Occipital lobe (tissue), 2 donors: ENCODE measurements around the gene PDK4. TPM values are rescaled to one million over a fixed set of nuclear protein-coding genes. Genes with fewer than 3 reads are reported as not detected.
A peak's percentile ranks its signal among the peaks of the same experiment; 100 is the strongest.
"Not testable (repeated sequence)": the region's sequence is repeated elsewhere in the genome, so short reads cannot be mapped to it uniquely, and the experiment has no call there.

Source experiments
- DNase-seq: peaks from one replicate; lab custom pipeline; 2025; lab: John Stamatoyannopoulos, UW
- total RNA-seq: library from RNA; depleted of rRNA; stranded (reverse); fragments of >200 nt; gene quantifications from one replicate; pipeline ENCODE4 v1.2.3, GENCODE V29; 2014

Gene PDK4
- total RNA-seq, 1 donor from 2014 or later: 11.7 TPM

DNA sequence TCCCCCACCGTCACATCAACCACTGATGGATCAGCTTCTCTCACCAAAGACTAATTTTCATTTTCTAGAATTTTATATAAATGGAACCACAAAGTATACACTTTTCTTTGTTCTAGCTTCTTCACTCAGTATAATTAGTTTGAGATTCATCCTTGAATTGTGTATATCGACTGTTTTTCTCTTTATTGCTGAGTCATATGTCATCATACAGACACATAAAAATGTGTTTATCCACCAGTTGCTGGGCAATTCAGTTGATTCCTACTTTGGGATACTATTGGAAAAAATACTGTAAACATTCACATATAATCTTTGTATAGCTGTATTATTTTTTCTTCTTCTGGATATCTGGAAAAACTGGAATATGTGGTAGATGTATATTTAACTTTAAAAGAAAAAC is 26.6 kb downstream of the PDK4 start:
- no peak for DNase-seq

DNA sequence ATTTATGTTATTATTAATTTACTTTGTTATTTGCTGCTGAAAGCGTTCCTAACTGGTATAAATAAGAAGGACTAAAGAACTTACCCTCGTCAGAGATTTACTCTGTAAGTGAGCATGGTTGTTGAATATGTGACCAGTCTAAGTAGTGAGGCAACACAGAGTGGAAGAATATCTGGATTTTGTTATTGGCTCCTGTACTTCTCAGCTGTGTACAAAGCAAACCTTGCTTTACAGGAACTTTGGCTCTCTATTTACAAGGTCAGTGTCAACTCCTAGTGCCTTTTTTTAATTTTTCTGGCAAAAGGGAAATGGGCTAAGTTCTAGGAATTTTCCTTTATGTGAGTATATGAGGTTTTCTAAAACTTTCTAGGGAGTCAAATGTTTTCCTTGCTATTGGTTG is 35.6 kb downstream of the PDK4 start:
- no peak for DNase-seq

DNA sequence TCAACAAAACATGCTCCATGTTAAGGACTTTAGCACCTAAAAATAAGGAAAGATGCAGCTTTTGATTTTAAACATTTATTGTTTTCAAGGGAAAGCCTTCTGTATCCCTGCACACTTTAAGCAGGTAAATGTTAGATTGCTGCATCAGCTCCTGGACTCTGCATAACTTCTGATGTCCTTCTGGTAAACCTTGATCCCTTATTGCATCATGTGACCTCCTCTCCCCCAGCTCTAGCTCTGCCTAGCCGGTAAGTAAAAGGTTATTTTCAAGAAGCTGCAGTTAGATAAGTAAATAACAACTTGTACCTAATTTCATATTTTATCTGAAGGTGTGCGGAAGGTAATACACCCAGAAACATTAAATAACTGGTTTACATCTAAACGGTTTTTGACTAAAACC is 37.5 kb downstream of the PDK4 start:
- no peak for DNase-seq

DNA sequence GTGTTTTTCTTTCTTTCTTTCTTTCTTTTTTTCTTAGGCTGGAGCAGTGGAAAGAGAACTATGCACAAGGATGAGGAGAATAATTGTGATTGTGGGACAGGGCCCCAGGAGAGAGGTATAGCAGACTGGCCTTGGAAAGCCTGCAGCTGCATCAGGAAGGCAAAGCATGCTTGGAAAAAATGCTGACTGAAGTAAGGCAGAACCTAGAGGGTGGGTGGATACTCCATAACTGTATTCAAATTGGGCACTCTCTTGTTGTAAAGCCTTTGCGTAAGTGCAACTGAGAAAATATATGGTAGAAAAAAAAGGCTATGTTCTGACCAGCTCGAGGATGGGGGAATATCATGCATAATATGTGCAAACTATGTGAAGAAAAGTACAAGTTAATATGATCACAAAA is 39.5 kb downstream of the PDK4 start:
- no peak for DNase-seq

DNA sequence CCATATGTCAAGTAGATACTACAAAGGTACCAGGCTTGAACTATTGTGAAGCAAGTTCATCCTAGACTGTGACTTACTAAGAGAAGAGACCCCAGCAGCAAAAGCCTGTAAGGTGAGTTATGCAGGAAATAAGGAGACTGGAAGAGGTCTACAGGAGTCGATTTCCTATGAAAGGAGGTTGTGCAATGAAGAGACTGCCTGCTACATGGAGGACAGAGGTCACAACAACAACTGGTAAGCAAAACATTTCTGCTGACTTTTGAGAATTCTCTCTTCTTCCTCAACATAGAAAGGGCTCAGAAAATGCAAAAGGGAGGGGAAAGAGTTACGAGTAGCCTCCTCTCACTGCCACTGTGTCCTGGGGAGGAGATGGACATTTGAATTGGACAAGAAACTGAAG is 42.4 kb downstream of the PDK4 start:
- no peak for DNase-seq

DNA sequence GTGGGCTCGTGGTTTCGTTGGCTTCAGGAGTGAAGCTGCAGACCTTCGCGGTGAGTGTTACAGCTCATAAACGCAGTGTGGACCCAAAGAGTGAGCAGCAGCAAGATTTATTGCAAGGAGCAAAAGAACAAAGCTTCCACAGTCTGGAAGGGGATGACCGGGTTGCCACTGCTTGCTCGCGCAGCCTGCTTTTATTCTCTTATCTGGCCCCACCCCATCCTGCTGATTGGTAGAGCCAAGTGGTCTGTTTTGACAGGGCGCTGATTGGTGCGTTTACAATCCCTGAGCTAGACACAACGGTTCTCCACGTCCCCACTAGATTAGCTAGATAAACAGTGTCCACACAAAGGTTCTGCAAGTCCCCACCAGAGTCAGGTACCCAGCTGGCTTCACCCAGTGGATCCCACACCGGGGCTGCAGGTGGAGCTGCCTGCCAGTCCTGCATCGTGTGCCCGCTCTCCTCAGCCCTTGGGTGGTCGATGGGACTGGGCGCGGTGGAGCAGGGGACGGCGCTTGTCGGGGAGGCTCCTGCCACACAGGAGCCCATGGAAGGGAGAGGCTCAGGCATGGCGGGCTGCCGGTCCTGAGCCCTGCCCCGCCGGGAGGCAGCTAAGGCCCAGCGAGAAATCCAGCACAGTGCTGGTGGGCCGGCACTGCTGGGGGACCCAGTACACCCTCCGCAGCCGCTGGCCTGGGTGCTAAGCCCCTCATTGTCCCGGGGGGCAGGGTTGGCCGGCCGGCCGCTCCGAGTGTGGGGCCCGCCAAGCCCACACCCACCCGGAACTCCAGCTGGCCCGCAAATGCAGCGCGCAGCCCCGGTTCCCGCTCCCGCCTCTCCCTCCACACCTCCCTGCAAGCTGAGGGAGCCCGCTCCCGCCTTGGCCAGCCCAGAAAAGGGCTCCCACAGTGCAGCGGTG is 44.0 kb downstream of the PDK4 start:
- not testable (repeated sequence) for DNase-seq

DNA sequence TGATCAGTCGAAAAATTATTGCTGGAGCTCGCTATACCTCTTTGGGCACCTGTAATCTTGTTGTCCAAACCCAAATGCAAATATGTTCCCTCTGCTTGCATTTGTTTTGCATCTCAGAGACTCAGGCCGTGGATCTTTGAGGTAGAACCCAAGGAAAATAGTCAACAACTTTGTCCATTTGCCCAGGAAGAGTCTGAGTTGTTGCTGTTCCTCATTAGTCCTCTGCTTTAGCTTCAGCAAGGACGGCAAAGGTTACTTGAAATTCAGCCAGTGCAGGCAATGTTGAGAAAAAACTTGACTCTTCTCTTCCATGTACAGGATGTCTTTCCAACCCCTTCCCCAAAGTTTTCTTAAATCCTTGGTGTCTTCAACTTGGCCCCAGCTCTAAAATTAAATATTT is 45.8 kb downstream of the PDK4 start:
- DNase-seq: no peak

DNA sequence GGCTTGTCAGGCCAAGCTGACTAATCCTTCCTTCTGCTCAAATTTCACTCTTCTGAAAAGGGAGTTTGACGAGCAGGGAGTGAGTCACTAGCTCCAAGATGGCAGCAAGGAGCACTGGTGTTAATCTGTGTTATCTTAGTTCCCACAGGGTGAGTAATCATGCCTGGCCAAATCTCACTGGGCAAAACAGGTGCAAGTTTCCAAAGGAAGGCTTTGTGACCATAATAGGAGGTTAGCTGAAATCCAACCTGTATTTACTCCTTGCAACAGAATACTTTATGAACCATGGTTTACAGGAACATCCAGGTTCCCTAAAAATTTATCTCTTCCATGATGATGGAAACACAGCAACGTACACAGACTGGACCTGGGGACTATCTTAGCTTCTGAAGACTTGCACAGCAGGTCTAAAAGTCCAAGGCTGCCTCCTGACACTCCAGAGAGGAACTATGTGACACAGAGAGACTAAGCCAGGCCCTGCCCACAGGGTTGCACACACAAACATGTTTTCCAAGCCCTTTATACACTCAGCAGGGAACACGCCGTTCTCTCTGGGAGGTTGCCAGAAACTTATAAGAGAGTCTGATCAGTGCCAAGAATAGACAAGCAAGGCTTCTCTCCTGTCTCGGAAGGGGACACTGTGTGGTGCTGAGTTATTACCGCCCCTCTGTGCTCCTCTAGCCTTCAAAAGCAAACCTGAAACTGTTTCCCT is 46.3 kb downstream of the PDK4 start:
- peak; percentile 75 for DNase-seq

DNA sequence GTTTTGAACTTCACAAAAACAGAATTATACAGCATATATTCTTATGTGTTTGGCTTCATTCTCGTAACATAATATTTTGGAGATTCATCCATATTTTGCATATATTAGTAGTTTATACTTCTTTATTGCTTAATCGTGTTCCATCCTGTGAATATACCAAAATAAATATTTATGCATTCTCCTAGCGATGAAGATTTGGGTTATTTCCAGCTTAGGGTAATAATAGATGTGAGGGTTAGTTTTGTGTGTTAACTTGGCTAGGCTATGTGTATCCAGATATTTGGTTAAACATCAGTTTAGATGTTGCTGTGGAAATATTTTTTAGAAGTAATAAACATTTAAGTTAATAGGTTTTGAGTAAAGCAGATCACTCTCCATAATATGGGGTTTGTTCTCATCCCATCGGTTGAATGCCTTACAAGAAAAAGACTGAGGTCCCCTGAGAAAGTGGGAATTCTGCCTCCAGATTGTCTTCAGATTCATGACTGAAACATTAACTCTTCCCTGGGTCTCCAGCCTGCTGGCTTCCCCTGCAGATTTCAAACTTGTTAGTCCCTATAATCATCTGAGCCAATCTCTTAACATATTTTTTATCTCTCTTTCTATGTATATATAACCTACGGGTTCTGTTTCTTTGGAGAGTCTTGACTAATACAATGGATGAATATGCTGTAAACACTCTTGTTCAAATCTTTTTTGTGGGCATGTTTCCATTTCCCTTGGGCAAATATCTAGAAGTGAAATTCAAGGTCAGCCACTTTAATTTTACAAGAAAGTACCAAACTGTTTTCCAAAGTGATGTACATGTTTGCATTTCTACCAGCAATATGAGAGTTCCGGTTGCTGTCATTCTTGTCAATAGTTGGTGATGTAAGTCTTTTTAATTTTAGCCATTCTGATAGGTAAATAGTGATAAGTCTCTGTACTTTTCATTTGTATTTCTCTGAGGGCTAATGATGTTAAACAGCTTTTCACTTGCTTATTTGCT is 48.7 kb downstream of the PDK4 start:
- no peak for DNase-seq

DNA sequence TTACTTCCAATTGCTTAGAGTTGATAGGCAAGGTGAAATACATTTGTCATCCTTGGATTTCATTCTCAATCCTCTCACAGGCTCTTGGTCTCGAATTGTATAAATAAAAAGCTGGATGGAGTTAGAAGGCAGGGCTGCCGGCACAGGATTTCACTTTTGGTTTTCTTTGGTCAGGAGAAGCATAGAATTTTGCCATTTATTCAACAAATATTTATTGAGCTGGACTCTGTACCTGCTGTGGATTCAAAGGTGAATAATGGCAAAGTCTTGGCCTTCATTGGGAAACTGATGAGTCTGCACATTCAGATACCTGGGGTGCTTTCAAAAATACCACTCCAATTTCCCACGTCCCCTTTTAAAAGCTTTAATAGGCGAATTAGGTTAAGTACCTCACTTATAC is 49.7 kb downstream of the PDK4 start:
- DNase-seq: no peak

DNA sequence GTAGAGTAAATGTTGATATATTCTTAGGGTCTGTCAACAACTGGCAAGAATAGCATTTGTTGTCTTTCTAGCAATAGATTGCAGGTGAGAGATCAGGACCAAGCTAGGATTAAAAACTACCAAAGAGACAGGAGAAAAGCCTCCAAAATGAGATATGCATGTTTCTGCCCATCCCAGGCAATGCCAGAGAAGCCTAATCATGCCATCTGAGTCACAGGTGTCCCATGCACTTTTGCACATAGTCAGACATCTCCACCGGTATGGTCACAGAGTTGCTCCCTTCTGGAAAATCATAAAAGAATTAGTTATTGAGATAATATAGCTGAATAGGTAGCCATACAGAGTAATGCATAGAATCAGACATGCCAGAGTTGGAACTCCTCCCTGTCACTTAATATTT is 50.6 kb downstream of the PDK4 start:
- no peak for DNase-seq

DNA sequence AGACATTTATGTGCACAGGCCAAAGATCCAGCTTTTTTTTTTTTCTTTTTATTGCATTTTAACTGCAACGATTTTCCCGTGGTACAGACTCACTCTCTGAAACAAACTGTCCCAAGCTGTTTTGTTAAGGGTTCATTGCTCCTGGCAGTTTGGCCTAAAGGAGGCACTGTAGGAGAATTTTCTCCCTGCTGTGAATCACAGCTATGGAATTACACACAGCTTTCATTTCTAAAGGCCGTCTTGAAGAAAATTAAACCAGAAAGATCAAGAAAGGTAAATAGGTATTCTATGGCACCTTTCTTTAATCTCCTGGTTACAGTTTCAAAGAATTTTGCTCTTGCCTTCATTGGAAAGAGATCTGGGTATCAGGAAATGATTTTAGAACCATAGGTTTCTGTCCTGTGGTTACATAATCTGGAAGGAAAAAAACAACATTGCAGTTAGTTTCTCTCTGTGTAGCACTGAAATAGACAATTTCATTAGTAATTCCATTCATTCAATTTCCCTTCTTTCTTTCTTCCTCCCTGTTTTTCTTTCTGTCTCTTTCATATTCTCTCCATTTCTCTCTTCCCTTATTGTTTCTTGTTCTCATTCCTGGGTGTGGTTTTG is 51.2 kb downstream of the PDK4 start:
- DNase-seq: peak; percentile 15

DNA sequence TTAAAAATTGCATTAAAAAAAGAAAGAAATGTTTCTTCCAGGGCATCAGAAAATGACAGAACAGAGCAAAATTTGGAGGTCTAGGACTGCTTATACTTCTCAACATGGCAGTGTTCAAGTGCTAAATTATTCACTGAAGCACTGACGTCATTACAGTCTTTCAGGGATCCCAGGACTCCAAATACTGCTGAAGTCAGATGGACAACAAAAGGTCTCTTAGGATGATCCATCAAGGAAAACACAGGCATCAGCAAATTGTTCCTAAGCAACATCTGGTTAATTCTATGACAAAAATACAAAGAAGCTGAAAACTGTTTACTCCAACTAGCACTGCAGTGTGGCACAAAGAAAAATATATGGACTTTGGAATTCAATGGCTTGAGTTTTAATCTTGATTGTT is 52.1 kb downstream of the PDK4 start:
- DNase-seq: no peak

DNA sequence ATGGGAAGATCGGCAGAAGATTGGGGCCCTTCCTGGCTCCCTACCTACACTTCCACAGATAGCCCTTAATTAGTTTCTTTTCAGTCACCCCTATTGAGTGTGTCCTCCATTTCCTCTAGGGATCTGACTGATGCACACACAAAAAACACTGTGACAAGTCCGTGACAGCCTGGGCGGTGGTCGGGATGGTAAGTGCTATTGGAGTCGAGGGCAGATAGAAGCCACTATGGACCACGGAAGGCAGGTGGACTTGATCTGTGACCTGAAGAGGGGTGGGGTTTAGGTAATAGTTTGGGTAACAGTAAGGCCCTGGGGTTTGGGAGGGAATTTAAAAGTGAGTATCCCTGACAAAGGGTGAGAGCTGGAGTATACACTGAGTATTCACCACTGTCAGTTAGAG is 53.0 kb downstream of the PDK4 start:
- no peak for DNase-seq

DNA sequence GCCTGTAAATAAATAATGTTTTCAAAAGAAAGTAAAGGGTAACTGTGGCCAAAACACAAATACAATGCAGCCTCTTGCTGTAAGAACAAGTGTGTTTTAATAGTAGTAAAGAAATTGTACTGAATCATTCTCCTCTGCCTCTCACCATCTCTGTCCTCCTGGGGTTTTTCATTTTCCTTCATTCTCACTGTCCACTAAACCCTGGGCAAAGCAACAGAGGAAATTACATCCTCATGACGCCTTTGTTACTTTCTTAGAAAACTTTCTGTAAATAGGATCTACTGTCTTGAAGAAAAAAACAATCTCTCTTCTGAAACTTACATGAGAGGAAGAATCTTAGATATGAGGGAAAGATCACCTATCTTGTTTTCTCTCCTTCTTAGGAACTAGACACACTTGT is 56.0 kb downstream of the PDK4 start:
- DNase-seq: no peak

DNA sequence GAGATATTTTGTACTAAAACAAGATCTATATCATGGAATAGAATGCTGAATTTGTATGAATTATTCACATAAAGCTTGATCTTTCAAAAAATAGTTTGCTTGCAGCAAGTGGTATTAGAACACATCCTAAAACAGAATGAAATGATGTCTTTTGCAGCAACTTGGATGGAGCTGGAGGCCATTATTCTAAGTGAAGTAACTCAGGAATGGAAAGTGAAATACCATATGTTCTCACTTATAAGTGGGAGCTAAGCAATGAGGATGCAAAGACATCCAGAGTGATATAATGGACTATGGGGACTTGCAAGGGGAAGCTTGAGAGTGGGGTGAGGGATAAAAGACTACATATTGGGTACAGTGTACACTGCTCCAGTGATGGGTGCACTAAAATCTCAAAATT is 56.9 kb downstream of the PDK4 start:
- no peak for DNase-seq

DNA sequence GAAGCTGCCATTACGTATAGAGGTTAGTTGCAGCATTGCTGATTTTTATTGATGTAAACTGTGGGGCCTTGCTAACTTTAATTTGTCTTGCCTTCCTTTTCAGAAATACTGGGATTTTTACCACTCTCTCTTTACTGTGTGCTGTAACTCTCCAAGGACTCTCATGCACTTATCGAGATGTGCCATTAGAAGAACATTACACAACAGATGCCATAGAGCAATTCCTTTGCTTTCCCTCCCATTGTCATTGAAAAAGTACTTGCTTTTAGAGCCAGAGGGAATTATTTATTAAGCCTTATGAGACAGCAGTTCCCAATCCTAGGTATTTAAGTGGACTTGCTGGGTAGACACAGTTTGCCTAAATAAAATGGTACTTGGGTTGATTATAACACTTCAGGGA is 58.8 kb downstream of the PDK4 start:
- DNase-seq: no peak

DNA sequence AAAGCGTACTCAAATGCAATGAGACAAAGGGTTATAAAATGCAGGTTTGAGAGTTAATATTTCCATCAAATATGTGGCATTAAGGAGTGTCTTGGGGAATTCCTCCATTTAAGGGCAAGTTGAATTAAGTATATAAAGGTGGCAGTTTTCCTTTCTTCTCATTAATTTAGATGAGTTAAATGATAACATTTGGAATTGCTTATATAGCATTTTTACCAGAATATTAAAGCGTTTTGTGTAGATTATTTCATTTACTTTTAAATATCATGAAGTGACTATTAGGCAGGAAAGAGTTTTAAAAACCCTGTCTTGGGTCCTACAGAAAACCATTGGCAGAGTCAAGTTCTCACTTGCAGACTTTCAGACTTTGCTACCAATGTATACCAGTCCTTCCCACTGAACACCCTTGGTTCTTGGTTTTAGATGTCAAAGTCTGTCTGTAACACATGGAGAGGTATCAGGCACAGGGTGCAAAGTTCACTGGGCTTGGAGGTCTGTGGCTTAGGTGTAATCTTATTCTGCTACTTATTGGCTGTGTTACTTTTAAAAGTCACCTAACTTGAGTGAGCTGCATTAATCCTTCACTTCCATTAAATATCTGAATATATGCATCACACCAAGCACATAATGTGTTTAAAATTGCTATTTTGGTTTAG is 59.5 kb downstream of the PDK4 start:
- no peak for DNase-seq

DNA sequence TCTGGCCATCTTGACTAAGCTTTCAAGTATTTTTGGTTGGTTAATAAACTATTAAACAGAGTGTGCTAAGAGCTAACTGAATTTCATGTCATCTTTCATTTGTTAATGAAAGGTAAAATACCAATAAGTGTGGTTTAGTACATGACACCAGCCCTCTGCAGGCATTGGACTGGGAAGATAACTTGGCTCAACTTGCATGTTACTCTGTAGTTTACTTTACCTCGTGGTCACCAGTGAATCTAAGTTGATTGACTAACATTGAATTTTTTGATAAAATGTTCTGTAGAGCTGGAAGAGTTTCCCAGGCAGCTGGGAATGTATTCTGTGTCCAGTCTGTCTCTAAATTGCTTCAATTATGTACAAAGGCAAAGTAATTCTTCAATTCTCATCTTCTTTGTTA is 60.7 kb downstream of the PDK4 start:
- DNase-seq: no peak

DNA sequence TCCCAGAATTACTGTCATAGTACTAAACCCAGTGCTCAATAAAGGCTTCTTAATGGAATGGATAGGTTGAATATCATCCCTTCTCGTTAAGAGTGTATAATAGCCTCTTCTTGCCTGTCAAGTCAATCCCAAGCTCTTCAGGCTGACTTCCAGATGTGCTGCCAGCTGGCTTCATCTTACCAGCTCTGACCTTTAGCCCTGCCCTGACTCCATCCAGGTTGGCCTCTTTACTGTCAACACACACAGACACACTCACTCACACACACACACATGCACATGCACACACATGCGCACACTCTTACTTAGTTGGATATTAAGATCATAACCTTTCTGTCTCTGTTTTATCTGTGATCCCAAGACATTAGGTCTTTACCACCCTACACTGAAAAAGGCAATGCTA is 61.5 kb downstream of the PDK4 start:
- no peak for DNase-seq
